ENCODE measurements around the gene SBF2.

- no peak for TF ChIP-seq CTCF (IDR thresholded peaks at IDR 0.05)
- no peak for TF ChIP-seq POLR2A (IDR thresholded peaks at IDR 0.05)
These were observed 468.1 kb downstream of the SBF2 start for GRCh38 chr11:9825895-9826294.
